ENCODE data around the gene KLHDC3. TPM values are rescaled to one million over a fixed set of nuclear protein-coding genes. Genes with fewer than 3 reads are reported as not detected.

Gene KLHDC3
- total and polyA plus RNA-seq, 2 of the 13 experiments (the other 11 are each of a cell fraction or from before 2014, with no cell fraction given): 78.3 to 91.5 TPM

DNA sequence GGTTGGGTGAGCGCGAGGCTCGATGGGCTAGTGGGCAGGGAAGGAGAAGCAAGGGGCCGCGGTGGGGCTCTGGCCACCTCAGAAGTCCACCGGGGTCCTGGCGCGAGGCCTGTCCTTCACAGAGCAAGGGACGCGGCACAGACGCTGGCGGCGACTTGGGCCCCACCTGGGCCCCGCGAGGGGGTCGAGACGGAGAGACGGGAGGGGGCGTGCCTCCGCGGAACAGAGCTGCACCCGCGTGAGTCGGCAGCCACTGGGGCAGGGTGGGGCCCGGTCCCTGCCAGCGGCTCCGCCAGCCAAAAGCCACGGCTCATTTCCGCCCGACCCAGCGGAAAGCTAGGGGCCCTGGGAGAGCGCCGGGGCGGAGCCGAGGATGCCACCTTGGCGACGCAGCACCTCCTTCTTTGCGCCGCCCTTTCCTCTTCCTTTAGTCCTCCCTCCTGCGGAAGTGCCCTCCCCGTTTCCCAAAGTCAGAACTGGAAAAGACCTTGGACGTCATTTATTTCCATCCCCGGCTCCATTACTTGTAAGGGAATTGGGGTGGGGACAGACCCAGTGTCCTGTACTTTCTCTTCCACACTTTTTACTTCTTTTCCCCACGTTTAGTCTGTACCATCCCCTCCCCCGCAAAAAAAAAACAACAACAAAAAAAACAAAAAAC, 39.6 kb downstream of the KLHDC3 start, which contains the start of gene CUL7 (continued):
- TF ChIP-seq BORCS8-MEF2B (CRISPR knock-in tag; IDR thresholded peaks at IDR 0.05): peak; percentile 55
- peak; percentile 97 for TF ChIP-seq MXD4 (CRISPR knock-in tag; IDR thresholded peaks at IDR 0.05)
- TF ChIP-seq, protein P1, sequence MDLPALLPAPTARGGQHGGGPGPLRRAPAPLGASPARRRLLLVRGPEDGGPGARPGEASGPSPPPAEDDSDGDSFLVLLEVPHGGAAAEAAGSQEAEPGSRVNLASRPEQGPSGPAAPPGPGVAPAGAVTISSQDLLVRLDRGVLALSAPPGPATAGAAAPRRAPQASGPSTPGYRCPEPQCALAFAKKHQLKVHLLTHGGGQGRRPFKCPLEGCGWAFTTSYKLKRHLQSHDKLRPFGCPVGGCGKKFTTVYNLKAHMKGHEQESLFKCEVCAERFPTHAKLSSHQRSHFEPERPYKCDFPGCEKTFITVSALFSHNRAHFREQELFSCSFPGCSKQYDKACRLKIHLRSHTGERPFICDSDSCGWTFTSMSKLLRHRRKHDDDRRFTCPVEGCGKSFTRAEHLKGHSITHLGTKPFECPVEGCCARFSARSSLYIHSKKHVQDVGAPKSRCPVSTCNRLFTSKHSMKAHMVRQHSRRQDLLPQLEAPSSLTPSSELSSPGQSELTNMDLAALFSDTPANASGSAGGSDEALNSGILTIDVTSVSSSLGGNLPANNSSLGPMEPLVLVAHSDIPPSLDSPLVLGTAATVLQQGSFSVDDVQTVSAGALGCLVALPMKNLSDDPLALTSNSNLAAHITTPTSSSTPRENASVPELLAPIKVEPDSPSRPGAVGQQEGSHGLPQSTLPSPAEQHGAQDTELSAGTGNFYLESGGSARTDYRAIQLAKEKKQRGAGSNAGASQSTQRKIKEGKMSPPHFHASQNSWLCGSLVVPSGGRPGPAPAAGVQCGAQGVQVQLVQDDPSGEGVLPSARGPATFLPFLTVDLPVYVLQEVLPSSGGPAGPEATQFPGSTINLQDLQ (CRISPR knock-in tag; IDR thresholded peaks at IDR 0.05): no peak; the same call in 1 of the 2 replicates
- TF ChIP-seq, protein P2, sequence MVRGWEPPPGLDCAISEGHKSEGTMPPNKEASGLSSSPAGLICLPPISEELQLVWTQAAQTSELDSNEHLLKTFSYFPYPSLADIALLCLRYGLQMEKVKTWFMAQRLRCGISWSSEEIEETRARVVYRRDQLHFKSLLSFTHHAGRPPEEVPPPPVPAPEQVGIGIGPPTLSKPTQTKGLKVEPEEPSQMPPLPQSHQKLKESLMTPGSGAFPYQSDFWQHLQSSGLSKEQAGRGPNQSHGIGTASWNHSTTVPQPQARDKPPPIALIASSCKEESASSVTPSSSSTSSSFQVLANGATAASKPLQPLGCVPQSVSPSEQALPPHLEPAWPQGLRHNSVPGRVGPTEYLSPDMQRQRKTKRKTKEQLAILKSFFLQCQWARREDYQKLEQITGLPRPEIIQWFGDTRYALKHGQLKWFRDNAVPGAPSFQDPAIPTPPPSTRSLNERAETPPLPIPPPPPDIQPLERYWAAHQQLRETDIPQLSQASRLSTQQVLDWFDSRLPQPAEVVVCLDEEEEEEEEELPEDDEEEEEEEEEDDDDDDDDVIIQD (CRISPR knock-in tag; IDR thresholded peaks at IDR 0.05; ENCODE audit: low read depth): peak; percentile 88
- no peak; the same call in 1 of the 2 replicates for TF ChIP-seq KLF15 (CRISPR knock-in tag; IDR thresholded peaks at IDR 0.05; ENCODE audit: borderline replicate concordance)
- no peak for TF ChIP-seq MATR3 (CRISPR knock-in tag; IDR thresholded peaks at IDR 0.05)
- no peak for TF ChIP-seq WIZ (CRISPR knock-in tag; IDR thresholded peaks at IDR 0.05)
- no peak for TF ChIP-seq ZNF510 (CRISPR knock-in tag; IDR thresholded peaks at IDR 0.05; ENCODE audit: low read depth)
- TF ChIP-seq ELF3 (CRISPR knock-in tag; IDR thresholded peaks at IDR 0.05): peak; percentile 97
- no peak for TF ChIP-seq HOXA7 (CRISPR knock-in tag; IDR thresholded peaks at IDR 0.05)
- TF ChIP-seq ZBTB42 (CRISPR knock-in tag; IDR thresholded peaks at IDR 0.05): peak; percentile 82; the same call in 1 of the 2 replicates
- TF ChIP-seq, protein P3, sequence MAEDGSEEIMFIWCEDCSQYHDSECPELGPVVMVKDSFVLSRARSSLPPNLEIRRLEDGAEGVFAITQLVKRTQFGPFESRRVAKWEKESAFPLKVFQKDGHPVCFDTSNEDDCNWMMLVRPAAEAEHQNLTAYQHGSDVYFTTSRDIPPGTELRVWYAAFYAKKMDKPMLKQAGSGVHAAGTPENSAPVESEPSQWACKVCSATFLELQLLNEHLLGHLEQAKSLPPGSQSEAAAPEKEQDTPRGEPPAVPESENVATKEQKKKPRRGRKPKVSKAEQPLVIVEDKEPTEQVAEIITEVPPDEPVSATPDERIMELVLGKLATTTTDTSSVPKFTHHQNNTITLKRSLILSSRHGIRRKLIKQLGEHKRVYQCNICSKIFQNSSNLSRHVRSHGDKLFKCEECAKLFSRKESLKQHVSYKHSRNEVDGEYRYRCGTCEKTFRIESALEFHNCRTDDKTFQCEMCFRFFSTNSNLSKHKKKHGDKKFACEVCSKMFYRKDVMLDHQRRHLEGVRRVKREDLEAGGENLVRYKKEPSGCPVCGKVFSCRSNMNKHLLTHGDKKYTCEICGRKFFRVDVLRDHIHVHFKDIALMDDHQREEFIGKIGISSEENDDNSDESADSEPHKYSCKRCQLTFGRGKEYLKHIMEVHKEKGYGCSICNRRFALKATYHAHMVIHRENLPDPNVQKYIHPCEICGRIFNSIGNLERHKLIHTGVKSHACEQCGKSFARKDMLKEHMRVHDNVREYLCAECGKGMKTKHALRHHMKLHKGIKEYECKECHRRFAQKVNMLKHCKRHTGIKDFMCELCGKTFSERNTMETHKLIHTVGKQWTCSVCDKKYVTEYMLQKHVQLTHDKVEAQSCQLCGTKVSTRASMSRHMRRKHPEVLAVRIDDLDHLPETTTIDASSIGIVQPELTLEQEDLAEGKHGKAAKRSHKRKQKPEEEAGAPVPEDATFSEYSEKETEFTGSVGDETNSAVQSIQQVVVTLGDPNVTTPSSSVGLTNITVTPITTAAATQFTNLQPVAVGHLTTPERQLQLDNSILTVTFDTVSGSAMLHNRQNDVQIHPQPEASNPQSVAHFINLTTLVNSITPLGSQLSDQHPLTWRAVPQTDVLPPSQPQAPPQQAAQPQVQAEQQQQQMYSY (CRISPR knock-in tag; IDR thresholded peaks at IDR 0.05): no peak
- peak; percentile 73; the same call in 1 of the 2 replicates for TF ChIP-seq ZNF138 (CRISPR knock-in tag; IDR thresholded peaks at IDR 0.05; ENCODE audit: low read depth)
- TF ChIP-seq XBP1 (CRISPR knock-in tag; IDR thresholded peaks at IDR 0.05): no peak
- TF ChIP-seq, protein P4, sequence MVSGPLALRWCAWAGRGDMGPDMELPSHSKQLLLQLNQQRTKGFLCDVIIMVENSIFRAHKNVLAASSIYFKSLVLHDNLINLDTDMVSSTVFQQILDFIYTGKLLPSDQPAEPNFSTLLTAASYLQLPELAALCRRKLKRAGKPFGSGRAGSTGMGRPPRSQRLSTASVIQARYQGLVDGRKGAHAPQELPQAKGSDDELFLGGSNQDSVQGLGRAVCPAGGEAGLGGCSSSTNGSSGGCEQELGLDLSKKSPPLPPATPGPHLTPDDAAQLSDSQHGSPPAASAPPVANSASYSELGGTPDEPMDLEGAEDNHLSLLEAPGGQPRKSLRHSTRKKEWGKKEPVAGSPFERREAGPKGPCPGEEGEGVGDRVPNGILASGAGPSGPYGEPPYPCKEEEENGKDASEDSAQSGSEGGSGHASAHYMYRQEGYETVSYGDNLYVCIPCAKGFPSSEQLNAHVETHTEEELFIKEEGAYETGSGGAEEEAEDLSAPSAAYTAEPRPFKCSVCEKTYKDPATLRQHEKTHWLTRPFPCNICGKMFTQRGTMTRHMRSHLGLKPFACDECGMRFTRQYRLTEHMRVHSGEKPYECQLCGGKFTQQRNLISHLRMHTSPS (CRISPR knock-in tag; IDR thresholded peaks at IDR 0.05; ENCODE audit: low read depth): peak; percentile 59; the same call in 1 of the 2 replicates
- peak; percentile 55; the same call in 1 of the 2 replicates for TF ChIP-seq ATF1 (CRISPR knock-in tag; IDR thresholded peaks at IDR 0.05)
- TF ChIP-seq FOXP1 (IDR thresholded peaks at IDR 0.05): no peak
- TF ChIP-seq FOXP1 (CRISPR knock-in tag; IDR thresholded peaks at IDR 0.05): peak; percentile 60
- TF ChIP-seq ZNF652 (CRISPR knock-in tag; IDR thresholded peaks at IDR 0.05; ENCODE audit: borderline replicate concordance, low read depth): no peak; the same call in 1 of the 2 replicates
- TF ChIP-seq ATF7-NPFF (CRISPR knock-in tag; IDR thresholded peaks at IDR 0.05; ENCODE audit: low read depth): peak; percentile 85
